Coronary artery (tissue), 2 donors: ENCODE measurements around the gene AKR1C1.
"Not testable (repeated sequence)": the region's sequence is repeated elsewhere in the genome, so short reads cannot be mapped to it uniquely, and the experiment has no call there.

ENCODE experiments used
- DNase-seq: peaks from one replicate; pipeline ENCODE4 v3.0.0-alpha.2; 2017; ENCODE audit warnings: low spot score
- H3K27ac ChIP-seq, 2 donors: fragments of 200-600 bp; sonication (generic); one replicate each; pipeline ENCODE4 v1.5.1; 2016 to 2019
- H3K4me3 ChIP-seq: fragments of 200-600 bp; sonication (generic); 2 replicates; pipeline ENCODE4 v1.5.1; 2016; ENCODE audit warnings: mild to moderate bottlenecking, moderate library complexity
- CTCF ChIP-seq: fragments of 200-600 bp; sonication (generic); IDR thresholded peaks from one replicate; pipeline ENCODE4 v1.5.1; 2019; ENCODE audit warnings: antibody characterized with exemption

The AKR1C1 gene

GRCh38 chr10:4982764-4983226 lies 19.6 kb downstream of the AKR1C1 start:
- DNase-seq, result peak; percentile 73
- H3K4me3 ChIP-seq, result no peak overlapping the region
- no peak for TF ChIP-seq CTCF
- peak overlapping the region in 1 of 2 donors; percentile 56 for H3K27ac ChIP-seq

- no peak for TF ChIP-seq CTCF
- no peak overlapping the region for H3K4me3 ChIP-seq
- H3K27ac ChIP-seq, result no peak overlapping the region
- no peak for DNase-seq
These were observed 20.5 kb downstream of the AKR1C1 start for GRCh38 chr10:4983615-4984216.

GRCh38 chr10:4984223-4984622 lies 21.0 kb downstream of the AKR1C1 start:
- no peak for DNase-seq
- H3K27ac ChIP-seq, result peak overlapping the region in 1 of 2 donors; percentile 66
- TF ChIP-seq CTCF, result no peak
- no peak overlapping the region for H3K4me3 ChIP-seq

GRCh38 chr10:4984971-4985594 lies 21.9 kb downstream of the AKR1C1 start:
- no peak overlapping the region for H3K4me3 ChIP-seq
- no peak for TF ChIP-seq CTCF
- peak overlapping the region in 1 of 2 donors; percentile 66 for H3K27ac ChIP-seq
- DNase-seq, result no peak

GRCh38 chr10:4988000-4988641 lies 24.9 kb downstream of the AKR1C1 start:
- DNase-seq, H3K27ac ChIP-seq, H3K4me3 ChIP-seq: not testable (repeated sequence)

- H3K27ac ChIP-seq, result no peak overlapping the region
- no peak for DNase-seq
- H3K4me3 ChIP-seq, result no peak overlapping the region
- no peak for TF ChIP-seq CTCF
These were observed 27.0 kb downstream of the AKR1C1 start for GRCh38 chr10:4990217-4990616.

GRCh38 chr10:4991463-4991862 lies 28.2 kb downstream of the AKR1C1 start:
- not testable (repeated sequence) for H3K27ac ChIP-seq, DNase-seq, H3K4me3 ChIP-seq

- DNase-seq, H3K27ac ChIP-seq, H3K4me3 ChIP-seq: not testable (repeated sequence)
These were observed 29.3 kb downstream of the AKR1C1 start for GRCh38 chr10:4992564-4992963.

- not testable (repeated sequence) for DNase-seq, H3K27ac ChIP-seq, H3K4me3 ChIP-seq
These were observed 31.0 kb downstream of the AKR1C1 start for GRCh38 chr10:4994260-4994659.
